Measurements from ENCODE around the gene FAM124B.

FAM124B gene

DNA sequence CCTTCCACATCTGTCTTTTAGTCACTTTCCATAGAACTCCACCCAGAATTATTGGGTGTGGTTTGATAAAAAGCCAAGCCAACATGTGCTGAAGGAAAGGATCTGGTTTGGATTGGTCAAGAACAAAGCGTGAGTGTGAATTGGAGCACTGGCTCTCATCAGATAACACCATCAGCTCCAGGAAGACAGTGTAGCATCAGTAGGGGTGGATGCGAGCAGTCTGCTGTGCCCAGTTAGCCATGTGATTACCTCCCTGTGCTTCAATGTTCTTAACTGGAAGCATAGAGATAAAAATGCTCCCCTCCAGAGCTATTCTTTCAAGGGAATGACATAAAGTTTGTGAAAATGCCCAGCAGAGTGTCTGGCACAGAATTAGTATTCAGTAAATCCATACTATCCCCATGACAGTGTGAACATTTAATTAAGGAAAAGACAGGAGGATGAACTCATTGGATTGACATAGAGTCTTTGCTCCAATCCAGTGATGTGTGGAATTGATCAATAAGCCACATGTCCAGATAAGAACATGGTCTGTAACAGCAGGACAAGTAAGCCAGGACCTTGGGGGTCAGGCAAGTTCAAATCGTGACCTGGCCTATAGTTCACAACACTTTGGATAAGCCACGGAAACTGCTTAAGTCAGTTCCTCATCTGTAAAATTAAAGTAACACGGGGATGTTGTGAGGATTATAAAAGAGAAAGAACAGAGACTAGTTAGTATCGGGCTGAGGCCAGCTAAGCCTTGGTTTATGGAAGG is 68.0 kb downstream of the FAM124B start:
- no peak for DNase-seq

DNA sequence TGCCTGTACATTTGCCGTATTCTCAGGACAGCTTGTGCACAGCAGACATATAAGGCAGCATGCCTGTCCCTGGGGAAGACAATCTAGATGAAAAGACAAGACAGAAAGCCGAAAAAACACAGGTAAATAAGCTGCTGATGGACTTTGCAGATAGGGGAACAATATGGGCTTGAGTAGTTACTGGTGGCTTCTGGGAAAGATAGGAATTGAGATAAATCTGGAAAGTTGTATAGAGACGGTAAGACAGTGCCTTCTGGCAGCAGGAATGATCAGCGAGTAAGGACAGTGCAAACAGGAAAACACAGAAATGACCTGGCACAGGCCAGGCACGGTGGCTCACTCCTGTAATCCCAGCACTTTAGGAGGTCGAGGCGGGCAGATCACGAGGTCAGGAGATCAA is 70.2 kb downstream of the FAM124B start:
- no peak for DNase-seq

DNA sequence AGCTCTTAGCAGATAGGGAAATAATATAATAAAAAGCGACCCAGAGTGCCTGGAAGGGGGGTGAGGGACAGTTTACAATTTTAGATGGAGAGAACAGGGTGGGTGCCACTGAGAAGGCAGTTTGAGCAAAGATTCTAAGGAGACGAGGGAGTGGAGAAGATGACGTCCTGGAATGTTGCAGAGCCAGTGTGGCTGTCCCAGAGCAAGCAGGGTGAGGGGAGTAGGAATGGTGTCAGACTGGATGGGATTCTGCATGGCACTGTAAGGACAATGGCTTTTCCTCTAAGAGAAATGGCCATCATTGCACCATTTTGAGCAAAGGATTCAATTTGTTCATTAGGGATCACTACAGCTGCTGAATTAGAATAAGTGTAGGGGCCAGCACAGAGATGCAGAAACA is 73.1 kb downstream of the FAM124B start:
- no peak for DNase-seq

All from Kasumi-1 (cell line).